ENCODE measurements around the gene PRR12. TPM values are rescaled to one million over a fixed set of nuclear protein-coding genes. Genes with fewer than 3 reads are reported as not detected.
A peak's percentile ranks its signal among the peaks of the same experiment; 100 is the strongest.

The PRR12 gene
- total RNA-seq, result 61.2 and 64.5 TPM in 2 replicates
- long read RNA-seq, result 0 reads

DNA sequence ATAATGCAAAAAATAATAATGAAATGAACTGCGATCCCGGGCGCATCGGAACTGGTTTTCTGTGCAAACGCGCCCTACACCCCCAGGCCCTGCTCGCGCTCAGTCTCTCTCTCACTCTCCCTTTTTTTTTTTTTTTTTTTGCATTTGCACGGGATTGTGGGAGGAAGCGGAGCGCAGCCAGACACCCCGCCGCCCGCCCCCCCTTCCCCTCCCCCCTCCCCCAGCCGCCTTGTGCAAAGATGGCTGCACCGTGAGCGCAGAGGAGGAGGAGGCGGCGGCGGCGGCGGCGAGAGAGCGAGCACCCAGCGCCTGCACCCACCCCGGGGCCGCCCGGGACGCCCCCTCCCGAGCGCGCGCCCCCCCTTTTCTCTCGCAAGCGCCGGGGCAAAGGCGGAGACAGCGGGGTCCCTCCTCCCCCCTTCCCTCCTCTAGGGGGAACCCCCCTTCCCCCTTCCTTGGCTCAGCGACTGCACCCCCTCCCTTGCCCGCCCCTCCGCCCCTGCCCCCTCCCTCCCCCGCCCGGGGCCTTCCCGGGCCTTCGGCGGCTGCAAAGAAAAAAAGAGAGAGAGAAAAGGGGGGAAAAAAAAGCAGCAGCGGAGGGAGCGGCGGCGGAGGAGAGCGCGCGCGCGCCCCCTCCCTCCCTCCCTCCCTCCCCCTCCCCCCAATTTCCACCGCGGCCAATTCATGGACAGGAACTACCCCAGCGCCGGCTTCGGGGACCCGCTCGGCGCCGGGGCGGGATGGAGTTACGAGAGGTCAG lies at the start of gene PRR12:
PRR12 (plus strand) TSS at position 212 of the 760 bp plus-strand sequence; CDS start at position 685, 473 bp downstream.
- no peak for TF ChIP-seq CTCF (IDR thresholded peaks at IDR 0.05; ENCODE audit: unreplicated experiment)
- Mint-ChIP-seq H3K4me3 (ENCODE audit: low read depth) (peak within 1 kb of the TSS; percentile 89), H3K27ac (peak within 1 kb of the TSS; percentile 95), H3K27me3 (no peaks in the 10 kb centered on the region), H3K36me3 (ENCODE audit: insufficient read depth) (peaks cover 9% of the 10 kb centered on the region), H3K9me3 (ENCODE audit: low read depth) (no peaks in the 10 kb centered on the region), H3K4me1 (ENCODE audit: low read depth) (peaks cover 17% of the 10 kb centered on the region)
- peak; percentile 49 for DNase-seq (ENCODE audit: low spot score, unreplicated experiment)

- no peak for TF ChIP-seq CTCF (IDR thresholded peaks at IDR 0.05; ENCODE audit: unreplicated experiment)
- H3K9me3 Mint-ChIP-seq (ENCODE audit: low read depth), result no peaks in the 10 kb centered on the region
- H3K4me3 Mint-ChIP-seq (ENCODE audit: low read depth), result no peak overlapping the region
Observed at GRCh38 chr19:49541914-49542313, 49.1 kb upstream of the PRR12 start.

GRCh38 chr19:49542446-49542845 lies 48.5 kb upstream of the PRR12 start:
- Mint-ChIP-seq H3K27me3 (no peaks in the 10 kb centered on the region), H3K36me3 (ENCODE audit: insufficient read depth) (peaks cover 7% of the 10 kb centered on the region), H3K27ac (no peak overlapping the region), H3K4me1 (ENCODE audit: low read depth) (peaks cover 6% of the 10 kb centered on the region), H3K4me3 (ENCODE audit: low read depth) (no peak overlapping the region), H3K9me3 (ENCODE audit: low read depth) (no peaks in the 10 kb centered on the region)
- TF ChIP-seq CTCF (IDR thresholded peaks at IDR 0.05; ENCODE audit: unreplicated experiment), result no peak
- no peak for DNase-seq (ENCODE audit: low spot score, unreplicated experiment)

More at GRCh38 chr19:49541914-49542313, 49.1 kb upstream of the PRR12 start:
- Mint-ChIP-seq H3K36me3 (ENCODE audit: insufficient read depth) (peaks cover 9% of the 10 kb centered on the region), H3K4me1 (ENCODE audit: low read depth) (peaks cover 4% of the 10 kb centered on the region), H3K27me3 (no peaks in the 10 kb centered on the region), H3K27ac (no peak overlapping the region)
- DNase-seq (ENCODE audit: low spot score, unreplicated experiment), result no peak

DNA sequence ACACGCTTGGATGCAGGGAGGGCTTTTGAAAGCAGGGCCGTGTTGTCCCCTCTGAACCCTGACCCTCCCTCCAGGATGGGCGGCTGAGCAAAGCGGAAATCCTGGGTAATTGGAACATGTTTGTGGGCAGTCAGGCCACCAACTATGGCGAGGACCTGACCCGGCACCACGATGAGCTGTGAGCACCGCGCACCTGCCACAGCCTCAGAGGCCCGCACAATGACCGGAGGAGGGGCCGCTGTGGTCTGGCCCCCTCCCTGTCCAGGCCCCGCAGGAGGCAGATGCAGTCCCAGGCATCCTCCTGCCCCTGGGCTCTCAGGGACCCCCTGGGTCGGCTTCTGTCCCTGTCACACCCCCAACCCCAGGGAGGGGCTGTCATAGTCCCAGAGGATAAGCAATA lies 48.0 kb upstream of the PRR12 start:
- Mint-ChIP-seq H3K9me3 (ENCODE audit: low read depth) (no peaks in the 10 kb centered on the region), H3K4me3 (ENCODE audit: low read depth) (no peak overlapping the region), H3K27me3 (no peaks in the 10 kb centered on the region), H3K36me3 (ENCODE audit: insufficient read depth) (peaks cover 7% of the 10 kb centered on the region), H3K4me1 (ENCODE audit: low read depth) (peaks cover 6% of the 10 kb centered on the region), H3K27ac (no peak overlapping the region)
- DNase-seq (ENCODE audit: low spot score, unreplicated experiment), result no peak
- no peak for TF ChIP-seq CTCF (IDR thresholded peaks at IDR 0.05; ENCODE audit: unreplicated experiment)

GRCh38 chr19:49544154-49544553 lies 46.8 kb upstream of the PRR12 start:
- H3K36me3 Mint-ChIP-seq (ENCODE audit: insufficient read depth), result peaks cover 9% of the 10 kb centered on the region
- no peak overlapping the region for H3K4me3 Mint-ChIP-seq (ENCODE audit: low read depth)
- peak overlapping the region; percentile 65 for H3K27ac Mint-ChIP-seq
- peaks cover 8% of the 10 kb centered on the region for H3K4me1 Mint-ChIP-seq (ENCODE audit: low read depth)
- no peak for DNase-seq (ENCODE audit: low spot score, unreplicated experiment)
- no peaks in the 10 kb centered on the region for H3K27me3 Mint-ChIP-seq
- H3K9me3 Mint-ChIP-seq (ENCODE audit: low read depth), result no peaks in the 10 kb centered on the region
- no peak for TF ChIP-seq CTCF (IDR thresholded peaks at IDR 0.05; ENCODE audit: unreplicated experiment)
